ENCODE measurements around the gene SGCA. TPM values are rescaled to one million over a fixed set of nuclear protein-coding genes. Genes with fewer than 3 reads are reported as not detected.
A peak's percentile ranks its signal among the peaks of the same experiment; 100 is the strongest.

The SGCA gene
- total and polyA plus RNA-seq, 2 of the 13 experiments (the other 11 are each of a cell fraction or from before 2014, with no cell fraction given) = not detected

- no peak overlapping the region for H2AFZ ChIP-seq (ENCODE audit: low read length)
- H3K9ac ChIP-seq (ENCODE audit: insufficient read depth, low read depth, low read length) = no peak overlapping the region
- ChIA-PET CTCF (ENCODE audit: low intra/inter-chr PET ratio, low total read pairs) (no interaction called here), POLR2A (no interaction called here)
- FAIRE-seq (no peak), DNase-seq (ENCODE audit: low spot score) (no peak), ATAC-seq (no peak)
- no peak overlapping the region for H3K27ac ChIP-seq (ENCODE audit: extremely low read length, insufficient read depth, low read length)
- no peak overlapping the region for H3K4me3 ChIP-seq (replicated peaks in 1 of 3; ENCODE audit: insufficient read depth in 1 of 3, low read depth in 2 of 3, low read length in 3 of 3)
- intact Hi-C loops (cut with micrococcal nuclease; ENCODE audit: unreplicated experiment) (no loop called here), in situ Hi-C loops (cut with HindIII; ENCODE audit: extremely low pct_ligation_motif_present, low pct_unique_long_range_greater_than_20kb) (loop anchor here (5.0 kb wide), 1 partner anchor 47 kb away; no protein-coding TSS in a partner anchor)
- H3K79me2 ChIP-seq (ENCODE audit: insufficient read depth, low read length) = no peaks in the 10 kb centered on the region
- H4K20me1 ChIP-seq (ENCODE audit: insufficient read depth, low read length) = no peaks in the 10 kb centered on the region
- H3K36me3 ChIP-seq (replicated peaks in 1 of 2; ENCODE audit: control insufficient read depth in 1 of 2, insufficient read depth in 2 of 2, low read length in 2 of 2) = no peaks in the 10 kb centered on the region
- no peak for TF ChIP-seq ZXDC (CRISPR knock-in tag; IDR thresholded peaks at IDR 0.05)
- BruUV-seq (replicated peaks) = no TSS peak
- peaks cover 11 to 75% of the 10 kb centered on the region in 2 experiments; a peak in 3 of 5 replicates for H3K27me3 ChIP-seq (ENCODE audit: control insufficient read depth in 1 of 2, insufficient read depth in 2 of 2, low read length in 2 of 2)
- peaks cover 15% of the 10 kb centered on the region for H3K4me1 ChIP-seq (ENCODE audit: insufficient read depth, low read length)
- no peaks in the 10 kb centered on the region for H3K9me3 ChIP-seq (ENCODE audit: low read length)
- no peak overlapping the region for H3K4me2 ChIP-seq (ENCODE audit: low read depth, low read length)
- 31% methylated on average over 9 of the region's 11 CpGs for WGBS (ENCODE audit: low lambda C conversion rate)
These were observed 1.7 kb upstream of the SGCA start for GRCh38 chr17:50163843-50164696.

- Histone ChIP-seq H2AFZ (ENCODE audit: low read length) (no peak overlapping the region), H3K79me2 (ENCODE audit: insufficient read depth, low read length) (no peaks in the 10 kb centered on the region), H3K27ac (ENCODE audit: extremely low read length, insufficient read depth, low read length) (no peak overlapping the region), H3K36me3 (replicated peaks in 1 of 2; ENCODE audit: control insufficient read depth in 1 of 2, insufficient read depth in 2 of 2, low read length in 2 of 2) (no peaks in the 10 kb centered on the region), H3K4me2 (ENCODE audit: low read depth, low read length) (no peak overlapping the region), H3K4me1 (ENCODE audit: insufficient read depth, low read length) (peaks cover 15% of the 10 kb centered on the region), H3K27me3 (ENCODE audit: control insufficient read depth in 1 of 2, insufficient read depth in 2 of 2, low read length in 2 of 2) (peaks cover 11 to 74% of the 10 kb centered on the region in 2 experiments; a peak in 3 of 5 replicates), H3K9ac (ENCODE audit: insufficient read depth, low read depth, low read length) (no peak overlapping the region), H3K4me3 (replicated peaks in 1 of 3; ENCODE audit: insufficient read depth in 1 of 3, low read depth in 2 of 3, low read length in 3 of 3) (no peak overlapping the region), H4K20me1 (ENCODE audit: insufficient read depth, low read length) (no peaks in the 10 kb centered on the region), H3K9me3 (ENCODE audit: low read length) (no peaks in the 10 kb centered on the region)
- BruUV-seq (replicated peaks) = no TSS peak
- POLR2A ChIA-PET = no interaction called here
- intact Hi-C loops (cut with micrococcal nuclease; ENCODE audit: unreplicated experiment) (no loop called here), in situ Hi-C loops (cut with HindIII; ENCODE audit: extremely low pct_ligation_motif_present, low pct_unique_long_range_greater_than_20kb) (loop anchor here (5.0 kb wide), 1 partner anchor 47 kb away; no protein-coding TSS in a partner anchor)
- TF ChIP-seq ETS1 (CRISPR knock-in tag; IDR thresholded peaks at IDR 0.05) = no peak
- TF ChIP-seq ZNF629 (CRISPR knock-in tag; conservative IDR thresholded peaks at IDR 0.05) = peak; percentile 85
- DNase-seq (ENCODE audit: low spot score) (no peak), FAIRE-seq (no peak), ATAC-seq (no peak)
- CTCF ChIA-PET (ENCODE audit: low intra/inter-chr PET ratio, low total read pairs) = no interaction called here
- WGBS (ENCODE audit: low lambda C conversion rate) = 60% methylated on average over 2 of the region's 2 CpGs
These were observed 1.2 kb upstream of the SGCA start for GRCh38 chr17:50164697-50164988.
